Epithelial cell of proximal tubule (primary cell): ENCODE data around the gene ARHGAP45. TPM values are rescaled to one million over a fixed set of nuclear protein-coding genes. Genes with fewer than 3 reads are reported as not detected.

Source experiments
- DNase-seq: peaks from one replicate; pipeline ENCODE4 v3.0.0-alpha.2; 2011; ENCODE audit warnings: low read depth
- H3K4me3 ChIP-seq: 2 replicates; pipeline ENCODE4 v1.5.1; 2011; ENCODE audit warnings: low read depth, mild to moderate bottlenecking, low read length
- total RNA-seq: library from RNA; depleted of rRNA; stranded (reverse); fragments of >200 nt; gene quantifications from 2 replicates; pipeline ENCODE4 v1.2.3, GENCODE V29; 2015
- TF ChIP-seq, protein P1 (sequence below): conservative IDR thresholded peaks from 2 replicates; pipeline ENCODE4 v1.5.1; 2012; ENCODE audit warnings: low read depth, mild to moderate bottlenecking, low read length

The ARHGAP45 gene
- total RNA-seq, 1 donor from 2014 or later: 6.7 TPM

DNA sequence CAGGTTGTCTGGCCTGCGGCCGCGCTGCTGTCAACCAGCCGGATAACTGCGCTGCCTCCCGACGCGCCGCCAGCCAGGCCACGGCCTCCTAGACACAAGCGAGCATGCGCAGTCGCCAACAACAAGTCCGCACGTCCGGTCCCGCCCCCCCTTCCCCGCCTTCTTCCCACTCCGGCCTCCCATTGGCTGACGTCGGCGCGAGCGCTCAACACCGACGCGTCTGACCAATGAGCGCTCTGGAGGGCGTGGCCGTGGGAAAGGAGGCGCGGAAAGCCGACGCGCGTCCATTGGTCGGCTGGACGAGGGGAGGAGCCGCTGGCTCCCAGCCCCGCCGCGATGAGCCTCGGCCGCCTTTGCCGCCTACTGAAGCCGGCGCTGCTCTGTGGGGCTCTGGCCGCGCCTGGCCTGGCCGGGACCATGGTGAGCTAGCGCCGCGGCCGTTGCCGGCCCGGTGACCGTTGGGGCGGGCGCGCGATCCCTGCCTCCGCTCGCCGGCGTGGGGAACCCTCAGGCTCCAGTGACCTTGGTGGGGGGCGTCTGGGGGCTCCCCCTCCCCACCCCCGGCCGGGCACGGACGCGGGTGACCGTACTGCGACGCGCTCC is 36.8 kb downstream of the ARHGAP45 start, which contains the start of gene GPX4:
GPX4 (plus strand) TSS at position 287 of the 603 bp plus-strand sequence; CDS start at position 337, 50 bp downstream.
- TF ChIP-seq, protein P1, sequence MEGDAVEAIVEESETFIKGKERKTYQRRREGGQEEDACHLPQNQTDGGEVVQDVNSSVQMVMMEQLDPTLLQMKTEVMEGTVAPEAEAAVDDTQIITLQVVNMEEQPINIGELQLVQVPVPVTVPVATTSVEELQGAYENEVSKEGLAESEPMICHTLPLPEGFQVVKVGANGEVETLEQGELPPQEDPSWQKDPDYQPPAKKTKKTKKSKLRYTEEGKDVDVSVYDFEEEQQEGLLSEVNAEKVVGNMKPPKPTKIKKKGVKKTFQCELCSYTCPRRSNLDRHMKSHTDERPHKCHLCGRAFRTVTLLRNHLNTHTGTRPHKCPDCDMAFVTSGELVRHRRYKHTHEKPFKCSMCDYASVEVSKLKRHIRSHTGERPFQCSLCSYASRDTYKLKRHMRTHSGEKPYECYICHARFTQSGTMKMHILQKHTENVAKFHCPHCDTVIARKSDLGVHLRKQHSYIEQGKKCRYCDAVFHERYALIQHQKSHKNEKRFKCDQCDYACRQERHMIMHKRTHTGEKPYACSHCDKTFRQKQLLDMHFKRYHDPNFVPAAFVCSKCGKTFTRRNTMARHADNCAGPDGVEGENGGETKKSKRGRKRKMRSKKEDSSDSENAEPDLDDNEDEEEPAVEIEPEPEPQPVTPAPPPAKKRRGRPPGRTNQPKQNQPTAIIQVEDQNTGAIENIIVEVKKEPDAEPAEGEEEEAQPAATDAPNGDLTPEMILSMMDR: no peak
- DNase-seq: peak; percentile 75

DNA sequence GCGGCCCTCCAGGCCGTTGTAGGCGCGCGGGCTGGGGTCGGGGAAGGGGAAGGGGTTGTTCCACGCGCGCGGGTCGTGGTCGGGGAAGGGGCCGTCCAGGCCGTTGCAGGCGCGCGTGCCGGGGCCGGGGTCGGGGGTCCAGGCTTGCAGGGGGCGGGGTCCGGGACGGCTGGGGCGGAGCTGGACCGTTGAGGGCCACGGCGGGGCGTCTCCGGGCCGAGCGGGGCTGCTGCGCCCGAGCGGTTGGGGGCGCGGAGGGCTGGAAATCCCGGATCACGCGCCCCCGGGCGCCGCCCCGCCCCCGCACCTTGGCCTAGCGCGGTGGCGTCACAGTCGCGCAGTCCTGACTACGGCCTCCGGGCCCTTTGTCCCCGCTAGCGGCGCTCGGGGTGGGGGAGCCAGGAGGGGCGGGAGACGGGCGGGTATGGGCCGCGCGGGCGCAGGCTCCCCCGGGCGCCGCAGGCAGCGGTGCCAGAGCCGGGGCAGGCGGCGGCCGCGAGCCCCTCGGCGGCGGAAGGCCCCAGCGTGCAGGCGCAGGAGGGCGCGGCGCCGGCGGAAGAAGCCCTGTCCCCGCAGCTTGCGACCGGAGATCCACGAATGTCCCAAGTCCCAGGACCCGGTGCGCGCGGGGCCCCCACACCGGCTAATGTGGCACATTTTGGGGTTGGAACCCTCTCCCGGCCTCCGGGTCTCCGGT is 37.5 kb downstream of the ARHGAP45 start:
- H3K4me3 ChIP-seq: peak overlapping the region; percentile 83
- no peak for DNase-seq
- TF ChIP-seq, protein P1: no peak

More for the DNA sequence above, 36.8 kb downstream of the ARHGAP45 start, which contains the start of gene GPX4:
- peak within 1 kb of the TSS; percentile 83 for H3K4me3 ChIP-seq

DNA sequence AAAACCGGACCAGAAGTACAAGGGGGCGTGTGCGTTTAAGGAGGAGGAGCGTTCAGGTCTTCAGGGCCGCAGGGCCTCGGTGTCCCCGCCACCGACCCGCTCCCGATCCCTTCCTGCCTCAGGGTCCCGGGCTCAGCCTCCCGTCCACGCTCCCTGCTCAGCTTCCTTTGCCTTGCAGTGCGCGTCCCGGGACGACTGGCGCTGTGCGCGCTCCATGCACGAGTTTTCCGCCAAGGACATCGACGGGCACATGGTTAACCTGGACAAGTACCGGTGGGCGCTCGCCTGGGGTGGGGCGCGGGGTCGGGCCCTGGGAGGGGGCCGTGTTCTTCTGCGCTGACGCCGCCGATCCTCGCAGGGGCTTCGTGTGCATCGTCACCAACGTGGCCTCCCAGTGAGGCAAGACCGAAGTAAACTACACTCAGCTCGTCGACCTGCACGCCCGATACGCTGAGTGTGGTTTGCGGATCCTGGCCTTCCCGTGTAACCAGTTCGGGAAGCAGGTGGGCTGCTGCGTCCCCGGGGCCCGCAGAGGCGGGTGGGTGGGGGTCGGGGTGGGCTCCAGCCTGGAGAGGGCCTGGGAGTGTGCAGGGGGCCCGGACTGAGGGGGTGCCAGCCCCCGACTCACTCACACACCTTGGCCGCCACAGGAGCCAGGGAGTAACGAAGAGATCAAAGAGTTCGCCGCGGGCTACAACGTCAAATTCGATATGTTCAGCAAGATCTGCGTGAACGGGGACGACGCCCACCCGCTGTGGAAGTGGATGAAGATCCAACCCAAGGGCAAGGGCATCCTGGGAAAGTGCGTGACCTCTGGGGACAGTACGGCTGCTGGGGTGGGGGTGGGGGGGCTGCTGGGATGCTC is 38.3 kb downstream of the ARHGAP45 start:
- DNase-seq: no peak

GRCh38 chr19:1105873-1106840 is 39.2 kb downstream of the ARHGAP45 start:
- TF ChIP-seq, protein P1: no peak
- DNase-seq: no peak
- peak overlapping the region; percentile 83 for H3K4me3 ChIP-seq

More for the DNA sequence above, 38.3 kb downstream of the ARHGAP45 start:
- H3K4me3 ChIP-seq: peak overlapping the region; percentile 83
- TF ChIP-seq, protein P1: no peak

- H3K4me3 ChIP-seq: no peak overlapping the region
- TF ChIP-seq, protein P1: peak; percentile 25
- DNase-seq: no peak
These were observed 40.1 kb downstream of the ARHGAP45 start for GRCh38 chr19:1106841-1107660.
